Uterus (tissue), 2 donors: ENCODE data around the gene TMEM41B.

ENCODE experiments used
- POLR2A ChIP-seq, 2 donors: fragments of 450-650 bp; IDR thresholded peaks; one replicate each; pipeline ENCODE4 v1.6.1; 2016; ENCODE audit warnings: antibody characterized with exemption in 2 of 2, mild to moderate bottlenecking in 1 of 2, moderate library complexity in 1 of 2
- TF ChIP-seq, protein P1 (sequence below), 4 experiments: fragments of 200-600 bp in 2 of 4; fragments of 450-650 bp in 2 of 4; sonication (generic) in 2 of 4; IDR thresholded peaks; one replicate each; pipeline ENCODE4 v1.5.1; 2016 to 2019; ENCODE audit warnings: antibody characterized with exemption in 4 of 4, mild to moderate bottlenecking in 2 of 4, moderate library complexity in 1 of 4

DNA sequence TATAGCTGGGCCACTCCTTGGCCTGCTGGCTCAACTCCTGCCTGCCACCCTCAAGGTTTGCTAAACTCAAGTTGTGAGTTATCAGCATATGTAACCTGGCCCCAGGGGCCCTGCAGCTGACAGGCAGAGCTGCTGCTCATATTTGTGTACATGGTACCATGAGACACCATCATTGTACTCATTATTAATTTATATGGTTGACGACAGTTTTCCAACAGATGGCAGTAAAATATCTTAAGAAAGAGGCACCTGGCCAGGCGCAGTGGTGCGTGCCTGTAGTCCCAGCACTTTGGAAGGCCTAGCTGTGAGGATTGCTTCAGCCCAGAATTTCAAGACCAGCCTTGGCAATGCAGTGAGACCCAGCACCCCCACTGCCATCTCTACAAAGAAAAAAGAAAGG is 37.8 kb downstream of the TMEM41B start:
- no peak for TF ChIP-seq POLR2A (IDR thresholded peaks at IDR 0.05)
- TF ChIP-seq, protein P1, sequence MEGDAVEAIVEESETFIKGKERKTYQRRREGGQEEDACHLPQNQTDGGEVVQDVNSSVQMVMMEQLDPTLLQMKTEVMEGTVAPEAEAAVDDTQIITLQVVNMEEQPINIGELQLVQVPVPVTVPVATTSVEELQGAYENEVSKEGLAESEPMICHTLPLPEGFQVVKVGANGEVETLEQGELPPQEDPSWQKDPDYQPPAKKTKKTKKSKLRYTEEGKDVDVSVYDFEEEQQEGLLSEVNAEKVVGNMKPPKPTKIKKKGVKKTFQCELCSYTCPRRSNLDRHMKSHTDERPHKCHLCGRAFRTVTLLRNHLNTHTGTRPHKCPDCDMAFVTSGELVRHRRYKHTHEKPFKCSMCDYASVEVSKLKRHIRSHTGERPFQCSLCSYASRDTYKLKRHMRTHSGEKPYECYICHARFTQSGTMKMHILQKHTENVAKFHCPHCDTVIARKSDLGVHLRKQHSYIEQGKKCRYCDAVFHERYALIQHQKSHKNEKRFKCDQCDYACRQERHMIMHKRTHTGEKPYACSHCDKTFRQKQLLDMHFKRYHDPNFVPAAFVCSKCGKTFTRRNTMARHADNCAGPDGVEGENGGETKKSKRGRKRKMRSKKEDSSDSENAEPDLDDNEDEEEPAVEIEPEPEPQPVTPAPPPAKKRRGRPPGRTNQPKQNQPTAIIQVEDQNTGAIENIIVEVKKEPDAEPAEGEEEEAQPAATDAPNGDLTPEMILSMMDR (IDR thresholded peaks at IDR 0.05): no peak
